Hepatocyte (in vitro differentiated cells): ENCODE results near the gene LSM8. TPM values are rescaled to one million over a fixed set of nuclear protein-coding genes. Genes with fewer than 3 reads are reported as not detected.

Experiments used
- DNase-seq: peaks from one replicate; pipeline ENCODE4 v3.0.0-alpha.2; 2016; ENCODE audit warnings: low spot score
- H2AFZ ChIP-seq: fragments of 200-600 bp; sonication (generic); 2 replicates; pipeline ENCODE4 v1.6.0; 2016; ENCODE audit warnings: antibody characterized with exemption, mild to moderate bottlenecking
- H3K27ac ChIP-seq: fragments of 200-600 bp; sonication (generic); 2 replicates; pipeline ENCODE4 v1.5.1; 2016; ENCODE audit warnings: mild to moderate bottlenecking
- H3K27me3 ChIP-seq: fragments of 200-600 bp; sonication (generic); 2 replicates; pipeline ENCODE4 v1.6.1; 2016
- H3K36me3 ChIP-seq: fragments of 200-600 bp; sonication (generic); replicated peaks from 2 replicates; pipeline ENCODE4 v1.5.1; 2016; ENCODE audit warnings: low read depth; ENCODE audit not compliant: insufficient read depth
- H3K4me1 ChIP-seq: fragments of 200-600 bp; sonication (generic); 2 replicates; pipeline ENCODE4 v1.5.1; 2016; ENCODE audit warnings: mild to moderate bottlenecking, moderate library complexity; ENCODE audit not compliant: insufficient read depth
- H3K4me2 ChIP-seq: fragments of 200-600 bp; sonication (generic); 2 replicates; pipeline ENCODE4 v1.6.0; 2016
- H3K4me3 ChIP-seq: fragments of 200-600 bp; sonication (generic); 2 replicates; pipeline ENCODE4 v1.5.1; 2016; ENCODE audit warnings: mild to moderate bottlenecking
- H3K79me2 ChIP-seq: fragments of 200-600 bp; sonication (generic); 2 replicates; pipeline ENCODE4 v1.6.0; 2017; ENCODE audit warnings: mild to moderate bottlenecking
- H3K9me2 ChIP-seq: fragments of 200-600 bp; sonication (generic); replicated peaks from 2 replicates; pipeline ENCODE4 v1.6.0; 2017; ENCODE audit warnings: mild to moderate bottlenecking; ENCODE audit not compliant: insufficient read depth
- H3K9me3 ChIP-seq: fragments of 200-600 bp; sonication (generic); 2 replicates; pipeline ENCODE4 v1.5.1; 2016; ENCODE audit warnings: low read depth, mild to moderate bottlenecking
- H4K20me1 ChIP-seq: fragments of 200-600 bp; sonication (generic); 2 replicates; pipeline ENCODE4 v1.6.0; 2016; ENCODE audit warnings: mild to moderate bottlenecking; ENCODE audit not compliant: insufficient read depth, poor library complexity, severe bottlenecking
- EZH2 ChIP-seq: fragments of 200-600 bp; sonication (generic); IDR thresholded peaks from 2 replicates; pipeline ENCODE4 v1.6.1; 2016; ENCODE audit warnings: antibody characterized with exemption, mild to moderate bottlenecking, borderline replicate concordance
- EZH2phosphoT487 ChIP-seq: fragments of 200-600 bp; sonication (generic); IDR thresholded peaks from one replicate; pipeline ENCODE4 v1.6.1; 2018; ENCODE audit warnings: antibody characterized with exemption, mild to moderate bottlenecking, low read depth, moderate library complexity; ENCODE audit not compliant: unreplicated experiment, severe bottlenecking
- WGBS: methylation state at CpG from one replicate; pipeline ENCODE4 v1.1.6; 2016; ENCODE audit warnings: low lambda C conversion rate; ENCODE audit errors: missing lambda C conversion rate; 5-methylcytosine and 5-hydroxymethylcytosine counted together
- polyA plus RNA-seq: library from polyadenylated mRNA; unstranded; fragments of >200 nt; fragmentation: Nextera tagmentation; extraction: Ambion mirVana; gene quantifications from 2 replicates; pipeline ENCODE4 v1.2.1, GENCODE V29; 2016
- total RNA-seq: library from RNA; depleted of rRNA; stranded (reverse); fragments of >200 nt; gene quantifications from 2 replicates; pipeline ENCODE4 v1.2.3, GENCODE V29; 2014
- TF ChIP-seq, protein P1 (sequence below): fragments of 200-600 bp; sonication (generic); IDR thresholded peaks from 2 replicates; pipeline ENCODE4 v1.5.1; 2016; ENCODE audit warnings: antibody characterized with exemption, mild to moderate bottlenecking; ENCODE audit not compliant: poor library complexity

LSM8 gene
- total and polyA plus RNA-seq, 2 experiments from 2014 or later, result 34.4 to 43.9 TPM

GRCh38 chr7:118202061-118202460, 18.1 kb downstream of the LSM8 start:
- no peaks in the 10 kb centered on the region for H3K4me1 ChIP-seq
- no peaks in the 10 kb centered on the region for H3K36me3 ChIP-seq
- H3K79me2 ChIP-seq, result no peaks in the 10 kb centered on the region
- WGBS, result 76% methylated on average over 2 of the region's 2 CpGs
- H3K27me3 ChIP-seq, result no peaks in the 10 kb centered on the region
- H3K9me2 ChIP-seq, result no peaks in the 10 kb centered on the region
- no peak overlapping the region for H2AFZ ChIP-seq
- no peaks in the 10 kb centered on the region for H4K20me1 ChIP-seq
- no peak for DNase-seq
- no peak overlapping the region for H3K4me3 ChIP-seq
- TF ChIP-seq, protein P1, sequence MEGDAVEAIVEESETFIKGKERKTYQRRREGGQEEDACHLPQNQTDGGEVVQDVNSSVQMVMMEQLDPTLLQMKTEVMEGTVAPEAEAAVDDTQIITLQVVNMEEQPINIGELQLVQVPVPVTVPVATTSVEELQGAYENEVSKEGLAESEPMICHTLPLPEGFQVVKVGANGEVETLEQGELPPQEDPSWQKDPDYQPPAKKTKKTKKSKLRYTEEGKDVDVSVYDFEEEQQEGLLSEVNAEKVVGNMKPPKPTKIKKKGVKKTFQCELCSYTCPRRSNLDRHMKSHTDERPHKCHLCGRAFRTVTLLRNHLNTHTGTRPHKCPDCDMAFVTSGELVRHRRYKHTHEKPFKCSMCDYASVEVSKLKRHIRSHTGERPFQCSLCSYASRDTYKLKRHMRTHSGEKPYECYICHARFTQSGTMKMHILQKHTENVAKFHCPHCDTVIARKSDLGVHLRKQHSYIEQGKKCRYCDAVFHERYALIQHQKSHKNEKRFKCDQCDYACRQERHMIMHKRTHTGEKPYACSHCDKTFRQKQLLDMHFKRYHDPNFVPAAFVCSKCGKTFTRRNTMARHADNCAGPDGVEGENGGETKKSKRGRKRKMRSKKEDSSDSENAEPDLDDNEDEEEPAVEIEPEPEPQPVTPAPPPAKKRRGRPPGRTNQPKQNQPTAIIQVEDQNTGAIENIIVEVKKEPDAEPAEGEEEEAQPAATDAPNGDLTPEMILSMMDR, result no peak
- TF ChIP-seq EZH2 (no peak), EZH2phosphoT487 (no peak)
- H3K4me2 ChIP-seq, result no peak overlapping the region
- H3K27ac ChIP-seq, result peak overlapping the region; percentile 41
- no peaks in the 10 kb centered on the region for H3K9me3 ChIP-seq

- no peaks in the 10 kb centered on the region for H3K36me3 ChIP-seq
- 95% methylated on average over 49 of the region's 49 CpGs for WGBS
- H2AFZ ChIP-seq, result no peak overlapping the region
- no peaks in the 10 kb centered on the region for H3K9me3 ChIP-seq
- H3K4me1 ChIP-seq, result no peaks in the 10 kb centered on the region
- no peaks in the 10 kb centered on the region for H4K20me1 ChIP-seq
- no peak overlapping the region for H3K4me3 ChIP-seq
- H3K27me3 ChIP-seq, result no peaks in the 10 kb centered on the region
- DNase-seq, result no peak
- TF ChIP-seq EZH2phosphoT487, result no peak
- TF ChIP-seq EZH2, result no peak
- TF ChIP-seq, protein P1, result no peak
- no peaks in the 10 kb centered on the region for H3K79me2 ChIP-seq
- H3K4me2 ChIP-seq, result no peak overlapping the region
- no peaks in the 10 kb centered on the region for H3K9me2 ChIP-seq
- H3K27ac ChIP-seq, result no peak overlapping the region
These were observed 30.3 kb downstream of the LSM8 start for GRCh38 chr7:118214051-118214832.

GRCh38 chr7:118214833-118215182, 30.8 kb downstream of the LSM8 start:
- H2AFZ ChIP-seq, result no peak overlapping the region
- DNase-seq, result no peak

More at GRCh38 chr7:118214833-118215182, 30.8 kb downstream of the LSM8 start:
- WGBS, result 97% methylated on average over 3 of the region's 3 CpGs
- Histone ChIP-seq H3K27ac (no peak overlapping the region), H3K9me3 (no peaks in the 10 kb centered on the region), H3K4me3 (no peak overlapping the region), H3K27me3 (no peaks in the 10 kb centered on the region), H4K20me1 (no peaks in the 10 kb centered on the region), H3K36me3 (no peaks in the 10 kb centered on the region), H3K9me2 (no peaks in the 10 kb centered on the region), H3K4me2 (no peak overlapping the region), H3K4me1 (no peaks in the 10 kb centered on the region), H3K79me2 (no peaks in the 10 kb centered on the region)
- TF ChIP-seq, protein P1, result no peak
- TF ChIP-seq EZH2 (no peak), EZH2phosphoT487 (no peak)
